Measurements from ENCODE around the gene FUNDC1. TPM values are rescaled to one million over a fixed set of nuclear protein-coding genes. Genes with fewer than 3 reads are reported as not detected.

Gene FUNDC1
- total RNA-seq, 2 experiments from 2014 or later: 4.8 to 5.4 TPM

GRCh38 chrX:44489515-44489914 is 53.1 kb downstream of the FUNDC1 start:
- Histone ChIP-seq H3K4me3 (ENCODE audit: low read length) (no peak overlapping the region), H3K36me3 (ENCODE audit: insufficient read depth, low read length) (no peaks in the 10 kb centered on the region), H3K9me3 (ENCODE audit: control insufficient read depth in 1 of 2, insufficient read depth in 1 of 2, low read length in 2 of 2) (no peaks in the 10 kb centered on the region), H3K4me1 (ENCODE audit: insufficient read depth, low read length) (no peaks in the 10 kb centered on the region), H3K27me3 (ENCODE audit: control insufficient read depth in 1 of 2, insufficient read depth in 2 of 2, low read length in 2 of 2) (no peaks in the 10 kb centered on the region), H3K27ac (ENCODE audit: low read depth in 1 of 2, low read length in 2 of 2) (no peak overlapping the region)
- POLR2A ChIA-PET: no interaction called here
- Mint-ChIP-seq H3K27me3 (no peaks in the 10 kb centered on the region), H3K36me3 (ENCODE audit: low read depth) (no peaks in the 10 kb centered on the region), H3K9me3 (no peaks in the 10 kb centered on the region), H3K27ac (no peak overlapping the region), H3K4me1 (ENCODE audit: low read depth) (no peaks in the 10 kb centered on the region), H3K4me3 (no peak overlapping the region)
- CTCF ChIA-PET: no interaction called here
- DNase-seq (no peak), ATAC-seq (ENCODE audit: poor library complexity) (no peak)
- no peak for TF ChIP-seq CTCF (IDR thresholded peaks at IDR 0.05)
- intact Hi-C loops (cut with DNase I, micrococcal nuclease): no loop called here

GRCh38 chrX:44484607-44485146 is 58.0 kb downstream of the FUNDC1 start:
- Histone ChIP-seq H3K36me3 (ENCODE audit: insufficient read depth, low read length) (no peaks in the 10 kb centered on the region), H3K9me3 (ENCODE audit: control insufficient read depth in 1 of 2, insufficient read depth in 1 of 2, low read length in 2 of 2) (no peaks in the 10 kb centered on the region), H3K4me3 (ENCODE audit: low read length) (no peak overlapping the region), H3K27ac (ENCODE audit: low read depth in 1 of 2, low read length in 2 of 2) (no peak overlapping the region), H3K4me1 (ENCODE audit: insufficient read depth, low read length) (no peaks in the 10 kb centered on the region), H3K27me3 (ENCODE audit: control insufficient read depth in 1 of 2, insufficient read depth in 2 of 2, low read length in 2 of 2) (no peaks in the 10 kb centered on the region)
- CTCF ChIA-PET: no interaction called here
- POLR2A ChIA-PET: no interaction called here
- no peak for DNase-seq
- TF ChIP-seq CTCF (IDR thresholded peaks at IDR 0.05): no peak
- no peak for ATAC-seq (ENCODE audit: poor library complexity)
- no peaks in the 10 kb centered on the region for H3K27me3 Mint-ChIP-seq
- intact Hi-C loops (cut with DNase I, micrococcal nuclease): no loop called here
- H3K4me3 Mint-ChIP-seq: no peak overlapping the region
- H3K9me3 Mint-ChIP-seq: no peaks in the 10 kb centered on the region
- no peaks in the 10 kb centered on the region for H3K36me3 Mint-ChIP-seq (ENCODE audit: low read depth)
- no peak overlapping the region for H3K27ac Mint-ChIP-seq
- H3K4me1 Mint-ChIP-seq (ENCODE audit: low read depth): no peaks in the 10 kb centered on the region

GRCh38 chrX:44483965-44484606 is 58.6 kb downstream of the FUNDC1 start:
- H3K36me3 Mint-ChIP-seq (ENCODE audit: low read depth): no peaks in the 10 kb centered on the region
- no peak overlapping the region for H3K4me3 ChIP-seq (ENCODE audit: low read length)
- no peaks in the 10 kb centered on the region for H3K4me1 Mint-ChIP-seq (ENCODE audit: low read depth)
- ChIA-PET CTCF (no interaction called here), POLR2A (no interaction called here)
- no peaks in the 10 kb centered on the region for H3K27me3 Mint-ChIP-seq
- no peak overlapping the region for H3K4me3 Mint-ChIP-seq
- no peaks in the 10 kb centered on the region for H3K9me3 Mint-ChIP-seq
- no peak for TF ChIP-seq CTCF (IDR thresholded peaks at IDR 0.05)
- H3K27ac Mint-ChIP-seq: no peak overlapping the region
- no peaks in the 10 kb centered on the region for H3K36me3 ChIP-seq (ENCODE audit: insufficient read depth, low read length)
- no peaks in the 10 kb centered on the region for H3K27me3 ChIP-seq (ENCODE audit: control insufficient read depth in 1 of 2, insufficient read depth in 2 of 2, low read length in 2 of 2)
- H3K4me1 ChIP-seq (ENCODE audit: insufficient read depth, low read length): no peaks in the 10 kb centered on the region
- no peaks in the 10 kb centered on the region for H3K9me3 ChIP-seq (ENCODE audit: control insufficient read depth in 1 of 2, insufficient read depth in 1 of 2, low read length in 2 of 2)
- intact Hi-C loops (cut with DNase I, micrococcal nuclease): no loop called here
- ATAC-seq (ENCODE audit: poor library complexity) (no peak), DNase-seq (no peak)
- no peak overlapping the region for H3K27ac ChIP-seq (ENCODE audit: low read depth in 1 of 2, low read length in 2 of 2)
